Lower leg skin (tissue), 3 donors: ENCODE data around the gene GNAL.

Experiments used
- POLR2A ChIP-seq, 2 donors: fragments of 450-650 bp; IDR thresholded peaks; one replicate each; pipeline ENCODE4 v1.6.1; 2016 to 2017; ENCODE audit warnings: antibody characterized with exemption in 2 of 2, mild to moderate bottlenecking in 1 of 2, moderate library complexity in 1 of 2
- TF ChIP-seq, protein P1 (sequence below), 3 donors: fragments of 450-650 bp; IDR thresholded peaks; one replicate each; pipeline ENCODE4 v1.5.1; 2016; ENCODE audit warnings: antibody characterized with exemption in 3 of 3, mild to moderate bottlenecking in 3 of 3, moderate library complexity in 2 of 3

DNA sequence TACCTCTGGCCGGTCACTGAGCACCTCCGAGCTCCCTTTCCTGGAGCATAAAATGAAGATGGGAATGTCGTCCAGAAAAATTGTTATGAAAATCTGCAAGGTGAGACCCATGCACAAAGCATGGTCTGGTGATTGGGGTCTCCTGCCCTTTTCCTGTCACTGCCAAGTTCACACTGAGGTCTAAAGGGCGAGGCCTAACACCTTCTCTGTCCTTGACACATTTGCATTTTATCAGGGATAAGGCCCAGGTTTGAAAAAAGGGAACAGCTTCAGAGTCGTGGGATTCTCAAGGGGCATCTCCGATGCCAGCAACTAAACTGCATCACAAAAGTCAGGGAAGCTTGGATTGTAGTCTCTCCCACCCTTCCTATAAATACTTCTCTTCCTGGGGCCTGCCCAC lies 24.7 kb downstream of the GNAL start:
- TF ChIP-seq, protein P1, sequence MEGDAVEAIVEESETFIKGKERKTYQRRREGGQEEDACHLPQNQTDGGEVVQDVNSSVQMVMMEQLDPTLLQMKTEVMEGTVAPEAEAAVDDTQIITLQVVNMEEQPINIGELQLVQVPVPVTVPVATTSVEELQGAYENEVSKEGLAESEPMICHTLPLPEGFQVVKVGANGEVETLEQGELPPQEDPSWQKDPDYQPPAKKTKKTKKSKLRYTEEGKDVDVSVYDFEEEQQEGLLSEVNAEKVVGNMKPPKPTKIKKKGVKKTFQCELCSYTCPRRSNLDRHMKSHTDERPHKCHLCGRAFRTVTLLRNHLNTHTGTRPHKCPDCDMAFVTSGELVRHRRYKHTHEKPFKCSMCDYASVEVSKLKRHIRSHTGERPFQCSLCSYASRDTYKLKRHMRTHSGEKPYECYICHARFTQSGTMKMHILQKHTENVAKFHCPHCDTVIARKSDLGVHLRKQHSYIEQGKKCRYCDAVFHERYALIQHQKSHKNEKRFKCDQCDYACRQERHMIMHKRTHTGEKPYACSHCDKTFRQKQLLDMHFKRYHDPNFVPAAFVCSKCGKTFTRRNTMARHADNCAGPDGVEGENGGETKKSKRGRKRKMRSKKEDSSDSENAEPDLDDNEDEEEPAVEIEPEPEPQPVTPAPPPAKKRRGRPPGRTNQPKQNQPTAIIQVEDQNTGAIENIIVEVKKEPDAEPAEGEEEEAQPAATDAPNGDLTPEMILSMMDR (IDR thresholded peaks at IDR 0.05) = no peak
- no peak for TF ChIP-seq POLR2A (IDR thresholded peaks at IDR 0.05)
